ENCODE data around the gene NKX3-2. TPM values are rescaled to one million over a fixed set of nuclear protein-coding genes. Genes with fewer than 3 reads are reported as not detected.
A peak's percentile ranks its signal among the peaks of the same experiment; 100 is the strongest.

Gene NKX3-2
- total RNA-seq, 1 donor from 2014 or later = 6.0 TPM

GRCh38 chr4:13528821-13529127 is 15.5 kb downstream of the NKX3-2 start:
- Mint-ChIP-seq H3K27me3 (peaks cover 96% of the 10 kb centered on the region), H3K4me3 (peak overlapping the region; percentile 38)
- no peak for DNase-seq (ENCODE audit: extremely low spot score, unreplicated experiment)

GRCh38 chr4:13527981-13528820 is 16.1 kb downstream of the NKX3-2 start:
- H3K4me3 Mint-ChIP-seq = no peak overlapping the region
- peaks cover 94% of the 10 kb centered on the region for H3K27me3 Mint-ChIP-seq
- peaks cover 4% of the 10 kb centered on the region for H3K4me1 Mint-ChIP-seq (ENCODE audit: unreplicated experiment)
- DNase-seq (ENCODE audit: extremely low spot score, unreplicated experiment) = no peak
- no peaks in the 10 kb centered on the region for H3K9me3 Mint-ChIP-seq
- no peak overlapping the region for H3K27ac Mint-ChIP-seq
- no peaks in the 10 kb centered on the region for H3K36me3 Mint-ChIP-seq
- no peak for TF ChIP-seq CTCF (conservative IDR thresholded peaks at IDR 0.05)

More at GRCh38 chr4:13528821-13529127, 15.5 kb downstream of the NKX3-2 start:
- Mint-ChIP-seq H3K4me1 (ENCODE audit: unreplicated experiment) (peaks cover 4% of the 10 kb centered on the region), H3K36me3 (no peaks in the 10 kb centered on the region), H3K9me3 (no peaks in the 10 kb centered on the region), H3K27ac (no peak overlapping the region)
- no peak for TF ChIP-seq CTCF (conservative IDR thresholded peaks at IDR 0.05)

- peaks cover 94% of the 10 kb centered on the region for H3K27me3 Mint-ChIP-seq
- H3K36me3 Mint-ChIP-seq = no peaks in the 10 kb centered on the region
- no peak for TF ChIP-seq CTCF (conservative IDR thresholded peaks at IDR 0.05)
- no peak overlapping the region for H3K4me3 Mint-ChIP-seq
- no peak for DNase-seq (ENCODE audit: extremely low spot score, unreplicated experiment)
- no peaks in the 10 kb centered on the region for H3K9me3 Mint-ChIP-seq
- H3K27ac Mint-ChIP-seq = no peak overlapping the region
- peaks cover 4% of the 10 kb centered on the region for H3K4me1 Mint-ChIP-seq (ENCODE audit: unreplicated experiment)
Observed at GRCh38 chr4:13527192-13527980, 16.9 kb downstream of the NKX3-2 start.

GRCh38 chr4:13526658-13527057 is 17.6 kb downstream of the NKX3-2 start:
- Mint-ChIP-seq H3K9me3 (no peaks in the 10 kb centered on the region), H3K4me1 (ENCODE audit: unreplicated experiment) (peaks cover 4% of the 10 kb centered on the region), H3K27me3 (peaks cover 96% of the 10 kb centered on the region), H3K4me3 (no peak overlapping the region), H3K36me3 (no peaks in the 10 kb centered on the region), H3K27ac (no peak overlapping the region)
- TF ChIP-seq CTCF (conservative IDR thresholded peaks at IDR 0.05) = no peak
- no peak for DNase-seq (ENCODE audit: extremely low spot score, unreplicated experiment)

GRCh38 chr4:13525606-13526281 is 18.6 kb downstream of the NKX3-2 start:
- no peak for TF ChIP-seq CTCF (conservative IDR thresholded peaks at IDR 0.05)
- no peak overlapping the region for H3K4me3 Mint-ChIP-seq
- H3K27ac Mint-ChIP-seq = no peak overlapping the region
- H3K36me3 Mint-ChIP-seq = no peaks in the 10 kb centered on the region
- no peaks in the 10 kb centered on the region for H3K9me3 Mint-ChIP-seq
- DNase-seq (ENCODE audit: extremely low spot score, unreplicated experiment) = no peak
- H3K27me3 Mint-ChIP-seq = peaks cover 92% of the 10 kb centered on the region
- peaks cover 4% of the 10 kb centered on the region for H3K4me1 Mint-ChIP-seq (ENCODE audit: unreplicated experiment)
